C4-2B (cell line): ENCODE results near the gene ACBD6.

ENCODE experiments used
- ZFX ChIP-seq: fragments of 450-650 bp; IDR thresholded peaks from 2 replicates; pipeline ENCODE4 v1.6.1; 2017
- TF ChIP-seq, protein P1 (sequence below): fragments of 450-650 bp; conservative IDR thresholded peaks from 2 replicates; pipeline ENCODE4 v1.5.1; 2017; ENCODE audit warnings: mild to moderate bottlenecking

DNA sequence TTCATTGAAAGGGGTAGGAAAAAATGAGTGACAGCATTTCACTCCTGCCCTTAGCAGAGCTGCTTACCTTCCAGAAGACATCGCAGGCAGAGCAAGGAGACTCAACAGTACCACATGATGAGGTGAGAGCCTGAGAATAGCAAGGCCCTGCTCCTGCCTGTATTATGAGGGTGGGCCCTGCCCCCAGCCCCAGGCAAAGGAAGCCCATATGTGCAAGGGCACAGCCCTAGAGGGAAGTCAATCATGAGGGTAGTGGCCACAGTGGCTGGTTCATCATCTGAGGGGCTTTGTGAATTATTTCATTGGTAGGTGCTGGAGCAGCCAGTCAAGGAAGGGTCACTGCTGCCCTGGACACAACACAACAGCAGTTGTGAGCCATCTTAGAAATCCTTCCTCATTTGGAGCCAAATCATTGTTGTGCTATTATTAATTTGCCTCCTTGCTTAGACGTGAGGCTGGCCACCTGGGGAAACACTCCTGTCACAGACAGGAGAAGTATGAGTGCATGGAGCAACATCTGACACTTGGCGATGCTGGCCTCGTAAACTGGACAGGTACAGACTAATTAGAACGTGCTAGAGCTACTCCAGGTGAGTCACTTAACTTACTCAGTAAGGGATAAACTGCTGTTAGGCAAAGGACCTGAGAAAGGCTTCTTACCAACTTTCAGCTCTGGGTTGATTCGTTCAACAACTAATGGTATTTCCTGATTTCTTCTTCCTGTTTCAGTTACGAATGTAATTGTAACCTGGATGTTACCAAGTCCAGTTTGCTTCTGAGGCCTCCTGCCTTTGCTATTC lies 22.7 kb upstream of the ACBD6 start:
- TF ChIP-seq, protein P1, sequence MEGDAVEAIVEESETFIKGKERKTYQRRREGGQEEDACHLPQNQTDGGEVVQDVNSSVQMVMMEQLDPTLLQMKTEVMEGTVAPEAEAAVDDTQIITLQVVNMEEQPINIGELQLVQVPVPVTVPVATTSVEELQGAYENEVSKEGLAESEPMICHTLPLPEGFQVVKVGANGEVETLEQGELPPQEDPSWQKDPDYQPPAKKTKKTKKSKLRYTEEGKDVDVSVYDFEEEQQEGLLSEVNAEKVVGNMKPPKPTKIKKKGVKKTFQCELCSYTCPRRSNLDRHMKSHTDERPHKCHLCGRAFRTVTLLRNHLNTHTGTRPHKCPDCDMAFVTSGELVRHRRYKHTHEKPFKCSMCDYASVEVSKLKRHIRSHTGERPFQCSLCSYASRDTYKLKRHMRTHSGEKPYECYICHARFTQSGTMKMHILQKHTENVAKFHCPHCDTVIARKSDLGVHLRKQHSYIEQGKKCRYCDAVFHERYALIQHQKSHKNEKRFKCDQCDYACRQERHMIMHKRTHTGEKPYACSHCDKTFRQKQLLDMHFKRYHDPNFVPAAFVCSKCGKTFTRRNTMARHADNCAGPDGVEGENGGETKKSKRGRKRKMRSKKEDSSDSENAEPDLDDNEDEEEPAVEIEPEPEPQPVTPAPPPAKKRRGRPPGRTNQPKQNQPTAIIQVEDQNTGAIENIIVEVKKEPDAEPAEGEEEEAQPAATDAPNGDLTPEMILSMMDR, result no peak
- TF ChIP-seq ZFX, result no peak
